Suprapubic skin (tissue), 4 donors: Measurements from ENCODE around the gene NCAM1. TPM values are rescaled to one million over a fixed set of nuclear protein-coding genes. Genes with fewer than 3 reads are reported as not detected.

ENCODE experiments used
- DNase-seq, 2 donors: peaks; one replicate each; pipeline ENCODE4 v3.0.0-alpha.2; 2019; ENCODE audit warnings: low spot score in 2 of 2
- H3K27ac ChIP-seq: fragments of 200-600 bp; sonication (generic); one replicate; pipeline ENCODE4 v1.5.1; 2019
- H3K27me3 ChIP-seq: fragments of 200-600 bp; sonication (generic); one replicate; pipeline ENCODE4 v1.5.1; 2019
- H3K36me3 ChIP-seq: fragments of 200-600 bp; sonication (generic); one replicate; pipeline ENCODE4 v1.5.1; 2019
- H3K4me1 ChIP-seq: fragments of 200-600 bp; sonication (generic); one replicate; pipeline ENCODE4 v1.5.1; 2019
- H3K4me3 ChIP-seq: fragments of 200-600 bp; sonication (generic); one replicate; pipeline ENCODE4 v1.5.1; 2019; ENCODE audit warnings: mild to moderate bottlenecking
- H3K9me3 ChIP-seq: fragments of 200-600 bp; sonication (generic); one replicate; pipeline ENCODE4 v1.5.1; 2019
- CTCF ChIP-seq, 2 donors: fragments of 200-600 bp in 1 of 2; fragments of 450-650 bp in 1 of 2; sonication (generic) in 1 of 2; IDR thresholded peaks; one replicate each; pipeline ENCODE4 v1.5.1; 2016 to 2019; ENCODE audit warnings: antibody characterized with exemption in 2 of 2, mild to moderate bottlenecking in 1 of 2, moderate library complexity in 1 of 2
- EP300 ChIP-seq: sonication (generic); formaldehyde crosslinking; IDR thresholded peaks from one replicate; pipeline ENCODE4 v1.6.1; 2017; ENCODE audit warnings: antibody characterized with exemption
- POLR2A ChIP-seq, 2 donors: fragments of 450-650 bp; IDR thresholded peaks; one replicate each; pipeline ENCODE4 v1.6.1; 2017; ENCODE audit warnings: antibody characterized with exemption in 2 of 2, mild to moderate bottlenecking in 2 of 2, moderate library complexity in 2 of 2
- POLR2AphosphoS5 ChIP-seq, 3 donors: sonication (generic); formaldehyde crosslinking; IDR thresholded peaks; one replicate each; pipeline ENCODE4 v1.6.1; 2017; ENCODE audit warnings: antibody characterized with exemption in 3 of 3
- WGBS: methylation state at CpG from one replicate; pipeline ENCODE4 v1.1.5; 2018; 5-methylcytosine and 5-hydroxymethylcytosine counted together
- total RNA-seq, 4 donors: library from RNA; depleted of rRNA; stranded (reverse); fragments of >200 nt; gene quantifications; one replicate each; pipeline ENCODE4 v1.1.0, GENCODE V29; 2016

Gene NCAM1
- total RNA-seq, 4 donors from 2014 or later, result 0.98 to 3.3 (median 1.9) TPM

GRCh38 chr11:113256431-113257202 is 295.4 kb downstream of the NCAM1 start:
- Histone ChIP-seq H3K9me3 (no peaks in the 10 kb centered on the region), H3K27me3 (no peaks in the 10 kb centered on the region), H3K4me1 (no peaks in the 10 kb centered on the region), H3K4me3 (no peak overlapping the region), H3K27ac (no peak overlapping the region), H3K36me3 (no peaks in the 10 kb centered on the region)
- WGBS, result 52% methylated on average over 3 of the region's 3 CpGs
- DNase-seq, result no peak
- no peak for TF ChIP-seq CTCF (IDR thresholded peaks at IDR 0.05)
- TF ChIP-seq EP300, result no peak
- no peak for TF ChIP-seq POLR2A (IDR thresholded peaks at IDR 0.05)
- no peak for TF ChIP-seq POLR2AphosphoS5 (IDR thresholded peaks at IDR 0.05)

- Histone ChIP-seq H3K36me3 (no peaks in the 10 kb centered on the region), H3K4me1 (no peaks in the 10 kb centered on the region), H3K9me3 (no peaks in the 10 kb centered on the region), H3K4me3 (no peak overlapping the region), H3K27me3 (no peaks in the 10 kb centered on the region), H3K27ac (no peak overlapping the region)
- 96% methylated on average over 9 of the region's 9 CpGs for WGBS
- DNase-seq, result no peak
- TF ChIP-seq CTCF (IDR thresholded peaks at IDR 0.05) (no peak), POLR2A (IDR thresholded peaks at IDR 0.05) (no peak), EP300 (no peak), POLR2AphosphoS5 (IDR thresholded peaks at IDR 0.05) (no peak)
These were observed 298.8 kb downstream of the NCAM1 start for GRCh38 chr11:113260096-113260425.

DNA sequence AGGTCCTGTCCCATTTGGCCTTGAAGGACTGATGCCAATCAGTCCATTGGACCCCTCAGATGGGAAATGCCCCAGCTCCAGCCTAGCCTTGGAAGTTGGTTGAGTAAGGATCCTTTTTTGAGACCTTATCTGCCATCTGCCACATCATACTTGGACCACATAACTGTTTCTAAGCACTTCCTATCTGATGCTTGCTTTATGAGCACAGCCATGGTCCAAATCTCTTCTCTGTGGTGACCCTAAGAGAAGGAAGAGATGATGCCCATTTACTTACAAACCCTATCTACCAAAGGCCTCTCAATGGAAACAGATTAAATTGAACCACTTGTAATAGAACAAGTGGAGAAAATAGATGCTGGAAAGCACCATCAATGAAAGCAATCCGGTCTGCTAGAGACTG is 299.3 kb downstream of the NCAM1 start:
- no peaks in the 10 kb centered on the region for H3K9me3 ChIP-seq
- no peak overlapping the region for H3K4me3 ChIP-seq
- TF ChIP-seq CTCF (IDR thresholded peaks at IDR 0.05) (no peak), POLR2A (IDR thresholded peaks at IDR 0.05) (no peak), POLR2AphosphoS5 (IDR thresholded peaks at IDR 0.05) (no peak), EP300 (no peak)
- WGBS, result 91% methylated on average over 1 of the region's 1 CpG
- no peak for DNase-seq
- no peaks in the 10 kb centered on the region for H3K27me3 ChIP-seq
- no peaks in the 10 kb centered on the region for H3K36me3 ChIP-seq
- H3K4me1 ChIP-seq, result no peaks in the 10 kb centered on the region
- no peak overlapping the region for H3K27ac ChIP-seq

GRCh38 chr11:113261709-113262475 is 300.7 kb downstream of the NCAM1 start:
- Histone ChIP-seq H3K27ac (no peak overlapping the region), H3K36me3 (no peaks in the 10 kb centered on the region), H3K27me3 (no peaks in the 10 kb centered on the region), H3K4me3 (no peak overlapping the region), H3K4me1 (no peaks in the 10 kb centered on the region), H3K9me3 (no peaks in the 10 kb centered on the region)
- 88% methylated on average over 10 of the region's 10 CpGs for WGBS
- TF ChIP-seq CTCF (IDR thresholded peaks at IDR 0.05) (no peak), POLR2AphosphoS5 (IDR thresholded peaks at IDR 0.05) (no peak), EP300 (no peak), POLR2A (IDR thresholded peaks at IDR 0.05) (no peak)
- DNase-seq, result no peak

GRCh38 chr11:113262594-113262993 is 301.4 kb downstream of the NCAM1 start:
- H3K4me1 ChIP-seq, result no peaks in the 10 kb centered on the region
- H3K36me3 ChIP-seq, result no peaks in the 10 kb centered on the region
- 89% methylated on average over 2 of the region's 2 CpGs for WGBS
- H3K4me3 ChIP-seq, result no peak overlapping the region
- no peaks in the 10 kb centered on the region for H3K27me3 ChIP-seq
- DNase-seq, result no peak
- H3K27ac ChIP-seq, result no peak overlapping the region
- no peaks in the 10 kb centered on the region for H3K9me3 ChIP-seq
- TF ChIP-seq POLR2A (IDR thresholded peaks at IDR 0.05) (no peak), EP300 (no peak), POLR2AphosphoS5 (IDR thresholded peaks at IDR 0.05) (no peak), CTCF (IDR thresholded peaks at IDR 0.05) (no peak)
